Right lobe of liver (tissue), 6 donors: ENCODE data around the gene TFCP2L1. TPM values are rescaled to one million over a fixed set of nuclear protein-coding genes. Genes with fewer than 3 reads are reported as not detected.

Source experiments
- ATAC-seq, 4 donors: fragments of 200-7000 bp; cut with Tn5 transposase; one replicate each; pipeline ENCODE4 v1.9.1; 2020; ENCODE audit warnings: mild to moderate bottlenecking in 4 of 4, moderate library complexity in 4 of 4
- DNase-seq, 3 donors: peaks; one replicate each; pipeline ENCODE4 v3.0.0-alpha.2; 2020
- H3K27ac ChIP-seq, 3 donors: fragments of 200-600 bp; one replicate each; pipeline ENCODE4 v1.8.0; 2022
- H3K27me3 ChIP-seq, 2 donors: fragments of 200-600 bp; one replicate each; pipeline ENCODE4 v1.8.0; 2022
- H3K36me3 ChIP-seq, 4 donors: fragments of 200-600 bp; sonication (generic) in 1 of 4; one replicate each; pipeline versions ENCODE4 v1.5.1 to v1.8.0; 2017 to 2022; ENCODE audit warnings: control low read depth in 1 of 4
- H3K4me1 ChIP-seq, 4 donors: fragments of 200-600 bp; sonication (generic) in 1 of 4; one replicate each; pipeline versions ENCODE4 v1.5.1 to v1.8.0; 2017 to 2022; ENCODE audit warnings: control low read depth in 1 of 4
- H3K4me3 ChIP-seq, 3 donors: fragments of 200-600 bp; one replicate each; pipeline ENCODE4 v1.8.0; 2022
- H3K9me3 ChIP-seq, 4 donors: fragments of 200-600 bp; sonication (generic) in 1 of 4; one replicate each; pipeline versions ENCODE4 v1.5.1 to v1.8.0; 2017 to 2022; ENCODE audit warnings: control low read depth in 1 of 4
- CTCF ChIP-seq, 4 donors: fragments of 200-600 bp in 3 of 4; fragments of 450-650 bp in 1 of 4; IDR thresholded peaks; one replicate each; pipeline versions ENCODE4 v1.5.1 to v1.8.0; 2016 to 2022; ENCODE audit warnings: antibody characterized with exemption in 4 of 4, mild to moderate bottlenecking in 2 of 4
- POLR2A ChIP-seq: fragments of 450-650 bp; IDR thresholded peaks from one replicate; pipeline ENCODE4 v1.6.1; 2017; ENCODE audit warnings: antibody characterized with exemption, mild to moderate bottlenecking
- WGBS: methylation state at CpG from one replicate; pipeline ENCODE4 v1.1.6; 2018; ENCODE audit warnings: low coverage, low lambda C conversion rate; ENCODE audit not compliant: insufficient coverage; ENCODE audit errors: missing lambda C conversion rate; 5-methylcytosine and 5-hydroxymethylcytosine counted together
- intact Hi-C, 2 donors: fragments of 100-400 bp; cut with DNase I; formaldehyde crosslinking; loops; one replicate each; pipeline versions ENCODE4 v1.11.2 to v1.14.1; 2022
- total RNA-seq, 6 experiments: library from RNA; depleted of rRNA in 2 of 6; stranded (reverse); fragments of >200 nt in 2 of 6; fragmentation: NEBNext Ultra II Directional in 3 of 6; extraction: Animal tissue kit (Norgen Biotek cat#: 25700) in 3 of 6; gene quantifications; one replicate each; pipeline versions ENCODE4 v1.1.0 to v1.2.4, GENCODE V29; 2016 to 2023
- donor health status: DM: no; HTN: yes; CAD: no.
- donor health status: DM: no; HTN: no; CAD: no.
- donor health status: DM: no; HTN: no; CAD: no.
- donor health status: DM: no; HTN: yes; CAD: no.
- donor health status: DM: no; HTN: yes; CAD: no.

TFCP2L1 gene
- total RNA-seq, 6 experiments from 2014 or later: 0.26 to 1.7 (median 0.34) TPM

- TF ChIP-seq POLR2A (no peak), CTCF (IDR thresholded peaks at IDR 0.05) (no peak)
- Histone ChIP-seq H3K27ac (no peak overlapping the region), H3K27me3 (no peaks in the 10 kb centered on the region), H3K36me3 (no peaks in the 10 kb centered on the region), H3K4me1 (no peaks in the 10 kb centered on the region), H3K9me3 (no peaks in the 10 kb centered on the region), H3K4me3 (no peak overlapping the region)
- DNase-seq (no peak), ATAC-seq (no peak)
- 41% methylated on average over 6 of the region's 8 CpGs for WGBS
- intact Hi-C loops: no loop called here
These were observed 92.4 kb downstream of the TFCP2L1 start for GRCh38 chr2:121192576-121192975.

GRCh38 chr2:121191191-121192170 is 93.5 kb downstream of the TFCP2L1 start:
- intact Hi-C loops: no loop called here
- 74% methylated on average over 13 of the region's 25 CpGs for WGBS
- no peak for TF ChIP-seq CTCF (IDR thresholded peaks at IDR 0.05)
- no peak for TF ChIP-seq POLR2A
- Histone ChIP-seq H3K36me3 (no peaks in the 10 kb centered on the region), H3K27ac (no peak overlapping the region), H3K9me3 (no peaks in the 10 kb centered on the region), H3K4me1 (no peaks in the 10 kb centered on the region), H3K27me3 (no peaks in the 10 kb centered on the region), H3K4me3 (no peak overlapping the region)
- DNase-seq (no peak), ATAC-seq (no peak)

GRCh38 chr2:121189661-121190381 is 95.2 kb downstream of the TFCP2L1 start:
- no peak for DNase-seq
- peak in 3 of 4 donors; percentile 39 to 70 (median 44) for ATAC-seq
- Histone ChIP-seq H3K36me3 (no peaks in the 10 kb centered on the region), H3K4me1 (no peaks in the 10 kb centered on the region), H3K27me3 (no peaks in the 10 kb centered on the region), H3K4me3 (no peak overlapping the region), H3K27ac (no peak overlapping the region), H3K9me3 (no peaks in the 10 kb centered on the region)
- intact Hi-C loops: no loop called here
- WGBS: 42% methylated on average over 2 of the region's 7 CpGs
- TF ChIP-seq CTCF (IDR thresholded peaks at IDR 0.05) (no peak), POLR2A (no peak)

- 54% methylated on average over 1 of the region's 3 CpGs for whole genome bisulfite sequencing
- ATAC-seq: peak in 2 of 4 donors; percentile 27 to 52
These were observed 96.0 kb downstream of the TFCP2L1 start for GRCh38 chr2:121189011-121189410.

More at GRCh38 chr2:121189011-121189410, 96.0 kb downstream of the TFCP2L1 start:
- H3K9me3 ChIP-seq: no peaks in the 10 kb centered on the region
- no peaks in the 10 kb centered on the region for H3K36me3 ChIP-seq
- H3K4me1 ChIP-seq: no peaks in the 10 kb centered on the region
- no peak overlapping the region for H3K4me3 ChIP-seq
- no peaks in the 10 kb centered on the region for H3K27me3 ChIP-seq
- intact Hi-C loops: no loop called here
- no peak overlapping the region for H3K27ac ChIP-seq
- no peak for DNase-seq
- no peak for TF ChIP-seq CTCF (IDR thresholded peaks at IDR 0.05)
- no peak for TF ChIP-seq POLR2A
